Mucosa of descending colon (tissue), 3 donors: ENCODE measurements around the gene GRIN2A. TPM values are rescaled to one million over a fixed set of nuclear protein-coding genes. Genes with fewer than 3 reads are reported as not detected.

Source experiments
- ATAC-seq: fragments of 200-7000 bp; cut with Tn5 transposase; one replicate; pipeline ENCODE4 v1.9.1; 2020; ENCODE audit warnings: mild to moderate bottlenecking, moderate library complexity
- DNase-seq, 3 donors: peaks; one replicate each; pipeline ENCODE4 v3.0.0-alpha.2; 2020
- H3K36me3 ChIP-seq: fragments of 200-600 bp; one replicate; pipeline ENCODE4 v1.8.0; 2021; ENCODE audit warnings: low read depth, mild to moderate bottlenecking
- H3K4me1 ChIP-seq: fragments of 200-600 bp; one replicate; pipeline ENCODE4 v1.8.0; 2021; ENCODE audit warnings: low read depth, mild to moderate bottlenecking
- H3K4me3 ChIP-seq: fragments of 200-600 bp; one replicate; pipeline ENCODE4 v1.8.0; 2021; ENCODE audit warnings: mild to moderate bottlenecking
- H3K9me3 ChIP-seq: fragments of 200-600 bp; one replicate; pipeline ENCODE4 v1.8.0; 2021; ENCODE audit warnings: mild to moderate bottlenecking
- intact Hi-C, 2 donors: fragments of 100-400 bp; cut with DNase I in 1 of 2; cut with micrococcal nuclease in 1 of 2; formaldehyde crosslinking; loops; one replicate each; pipeline versions ENCODE4 v1.11.0 to v1.11.1; 2022; cut with DNase I, micrococcal nuclease
- total RNA-seq, 3 donors: library from RNA; stranded (reverse); fragmentation: NEBNext Ultra II Directional in 2 of 3; extraction: Animal tissue kit (Norgen Biotek cat#: 25700) in 2 of 3; gene quantifications; one replicate each; pipeline versions ENCODE4 v1.2.1 to v1.2.4, GENCODE V29; 2021 to 2023
- TF ChIP-seq, protein P1 (sequence below): fragments of 200-600 bp; IDR thresholded peaks from one replicate; pipeline ENCODE4 v1.8.0; 2022; ENCODE audit warnings: antibody characterized with exemption, mild to moderate bottlenecking
- donor health status: DM: no; HTN: no; CAD: no; lungs with moderate emphysema.
- donor health status: DM: no; HTN: no; CAD: no.
- donor health status: DM: no; HTN: yes; CAD: no.

GRIN2A gene
- total RNA-seq, 3 donors from 2014 or later = 0.39 to 0.57 (median 0.49) TPM

- intact Hi-C loops = no loop called here
- no peaks in the 10 kb centered on the region for H3K4me1 ChIP-seq
- no peak for DNase-seq
- H3K9me3 ChIP-seq = no peaks in the 10 kb centered on the region
- no peak overlapping the region for H3K4me3 ChIP-seq
- no peak for ATAC-seq
- H3K36me3 ChIP-seq = no peaks in the 10 kb centered on the region
- TF ChIP-seq, protein P1, sequence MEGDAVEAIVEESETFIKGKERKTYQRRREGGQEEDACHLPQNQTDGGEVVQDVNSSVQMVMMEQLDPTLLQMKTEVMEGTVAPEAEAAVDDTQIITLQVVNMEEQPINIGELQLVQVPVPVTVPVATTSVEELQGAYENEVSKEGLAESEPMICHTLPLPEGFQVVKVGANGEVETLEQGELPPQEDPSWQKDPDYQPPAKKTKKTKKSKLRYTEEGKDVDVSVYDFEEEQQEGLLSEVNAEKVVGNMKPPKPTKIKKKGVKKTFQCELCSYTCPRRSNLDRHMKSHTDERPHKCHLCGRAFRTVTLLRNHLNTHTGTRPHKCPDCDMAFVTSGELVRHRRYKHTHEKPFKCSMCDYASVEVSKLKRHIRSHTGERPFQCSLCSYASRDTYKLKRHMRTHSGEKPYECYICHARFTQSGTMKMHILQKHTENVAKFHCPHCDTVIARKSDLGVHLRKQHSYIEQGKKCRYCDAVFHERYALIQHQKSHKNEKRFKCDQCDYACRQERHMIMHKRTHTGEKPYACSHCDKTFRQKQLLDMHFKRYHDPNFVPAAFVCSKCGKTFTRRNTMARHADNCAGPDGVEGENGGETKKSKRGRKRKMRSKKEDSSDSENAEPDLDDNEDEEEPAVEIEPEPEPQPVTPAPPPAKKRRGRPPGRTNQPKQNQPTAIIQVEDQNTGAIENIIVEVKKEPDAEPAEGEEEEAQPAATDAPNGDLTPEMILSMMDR = no peak
These were observed 161.4 kb downstream of the GRIN2A start for GRCh38 chr16:10020866-10021265.

GRCh38 chr16:10016752-10017151 lies 165.5 kb downstream of the GRIN2A start:
- no peaks in the 10 kb centered on the region for H3K4me1 ChIP-seq
- TF ChIP-seq, protein P1 = no peak
- ATAC-seq (no peak), DNase-seq (no peak)
- H3K36me3 ChIP-seq = no peaks in the 10 kb centered on the region
- H3K4me3 ChIP-seq = no peak overlapping the region
- H3K9me3 ChIP-seq = no peaks in the 10 kb centered on the region
- intact Hi-C loops = no loop called here

DNA sequence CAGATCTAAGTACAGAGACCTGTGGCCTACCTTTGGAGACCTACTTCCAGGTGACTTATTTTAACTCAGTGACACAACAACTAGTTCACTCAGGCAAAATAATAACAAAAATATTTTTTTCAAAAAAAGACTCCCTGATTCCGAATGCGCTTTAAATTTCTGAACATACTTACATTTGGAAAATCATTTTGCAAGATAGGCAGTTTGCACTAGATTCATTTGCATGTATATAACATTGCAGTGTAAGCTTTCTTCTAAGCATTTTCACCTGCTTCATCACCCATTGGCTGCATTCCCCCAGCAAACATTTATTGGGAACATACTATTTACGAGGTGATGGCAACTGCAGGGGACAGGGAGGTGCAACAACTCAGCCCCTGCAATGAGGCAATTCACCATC lies 166.8 kb downstream of the GRIN2A start:
- Histone ChIP-seq H3K4me1 (no peaks in the 10 kb centered on the region), H3K4me3 (no peak overlapping the region), H3K36me3 (no peaks in the 10 kb centered on the region), H3K9me3 (no peaks in the 10 kb centered on the region)
- ATAC-seq = no peak
- DNase-seq = no peak
- TF ChIP-seq, protein P1 = no peak
- intact Hi-C loops = no loop called here

GRCh38 chr16:10013774-10014173 lies 168.5 kb downstream of the GRIN2A start:
- DNase-seq (no peak), ATAC-seq (no peak)
- intact Hi-C loops = no loop called here

GRCh38 chr16:10013364-10013763 lies 168.9 kb downstream of the GRIN2A start:
- no peaks in the 10 kb centered on the region for H3K4me1 ChIP-seq
- ATAC-seq (no peak), DNase-seq (no peak)
- intact Hi-C loops = no loop called here
- H3K4me3 ChIP-seq = no peak overlapping the region
- no peaks in the 10 kb centered on the region for H3K9me3 ChIP-seq
- H3K36me3 ChIP-seq = no peaks in the 10 kb centered on the region
- TF ChIP-seq, protein P1 = no peak

More at GRCh38 chr16:10013774-10014173, 168.5 kb downstream of the GRIN2A start:
- Histone ChIP-seq H3K9me3 (no peaks in the 10 kb centered on the region), H3K4me3 (no peak overlapping the region), H3K36me3 (no peaks in the 10 kb centered on the region), H3K4me1 (no peaks in the 10 kb centered on the region)
- TF ChIP-seq, protein P1 = no peak

- intact Hi-C loops = no loop called here
- H3K4me1 ChIP-seq = no peaks in the 10 kb centered on the region
- DNase-seq (no peak), ATAC-seq (no peak)
- no peaks in the 10 kb centered on the region for H3K9me3 ChIP-seq
- no peak overlapping the region for H3K4me3 ChIP-seq
- TF ChIP-seq, protein P1 = no peak
- H3K36me3 ChIP-seq = no peaks in the 10 kb centered on the region
These were observed 172.5 kb downstream of the GRIN2A start for GRCh38 chr16:10009684-10010083.
